HepG2 (cell line): ENCODE results near the gene SLC23A3. TPM values are rescaled to one million over a fixed set of nuclear protein-coding genes. Genes with fewer than 3 reads are reported as not detected.
A peak's percentile ranks its signal among the peaks of the same experiment; 100 is the strongest.

Source experiments
- CERS6 ChIP-seq: sonication (generic); formaldehyde crosslinking; IDR thresholded peaks from 2 replicates; pipeline ENCODE4 v1.5.0; 2020; ENCODE audit warnings: missing genetic modification reagents
- ELF3 ChIP-seq: IDR thresholded peaks from 2 replicates; pipeline ENCODE4 v1.6.1; 2016; ENCODE audit warnings: missing genetic modification reagents, missing compliant biosample characterization
- FOXA1 ChIP-seq, 2 experiments: fragments of 450-650 bp in 1 of 2; sonication (generic) in 1 of 2; formaldehyde crosslinking in 1 of 2; IDR thresholded peaks; 2 replicates each; pipeline versions ENCODE4 v1.4.0 to v1.6.1; 2016 to 2020; ENCODE audit warnings: missing genetic modification reagents in 1 of 2
- HOXA7 ChIP-seq: sonication (generic); formaldehyde crosslinking; IDR thresholded peaks from 2 replicates; pipeline ENCODE4 v1.8.1; 2022; ENCODE audit warnings: mild to moderate bottlenecking, missing genetic modification reagents, moderate library complexity
- NR2F2 ChIP-seq: IDR thresholded peaks from 2 replicates; pipeline ENCODE4 v1.6.1; 2012; ENCODE audit warnings: low read depth, inconsistent platforms, borderline replicate concordance
- PHB2 ChIP-seq: fragments of 450-650 bp; IDR thresholded peaks from 2 replicates; pipeline ENCODE4 v1.6.1; 2018; ENCODE audit not compliant: partially characterized antibody
- SIX1 ChIP-seq: sonication (generic); formaldehyde crosslinking; IDR thresholded peaks from 2 replicates; pipeline ENCODE4 v1.4.0; 2020; ENCODE audit warnings: missing genetic modification reagents, borderline replicate concordance
- TRIM24 ChIP-seq: sonication (generic); formaldehyde crosslinking; IDR thresholded peaks from 2 replicates; pipeline ENCODE4 v1.8.0; 2022; ENCODE audit warnings: mild to moderate bottlenecking, missing genetic modification reagents
- ZNF501 ChIP-seq: sonication (generic); formaldehyde crosslinking; IDR thresholded peaks from 2 replicates; pipeline ENCODE4 v1.5.1; 2020; ENCODE audit warnings: mild to moderate bottlenecking, moderate library complexity, missing genetic modification reagents
- ZNF563 ChIP-seq: sonication (generic); formaldehyde crosslinking; IDR thresholded peaks from 2 replicates; pipeline ENCODE4 v1.8.0; 2022; ENCODE audit warnings: mild to moderate bottlenecking, moderate library complexity, missing genetic modification reagents
- ZNF75D ChIP-seq: sonication (generic); formaldehyde crosslinking; IDR thresholded peaks from 2 replicates; pipeline ENCODE4 v1.8.1; 2023; ENCODE audit warnings: missing genetic modification reagents, mild to moderate bottlenecking, borderline replicate concordance
- polyA plus RNA-seq, 8 experiments: library from polyadenylated mRNA; depleted of rRNA in 3 of 8; stranded (reverse) in 7 of 8; unstranded in 1 of 8; fragments of >200 nt; fragmentation: Illumina TruSeq in 4 of 8; extraction: Trizol in 4 of 8; gene quantifications; 2 replicates each; pipeline versions ENCODE4 v1.2.1 to v1.2.3, GENCODE V29; 2011 to 2016; ENCODE audit warnings: low read depth in 4 of 8, missing spikeins in 1 of 8, mixed read lengths in 1 of 8; ENCODE audit not compliant: insufficient read depth in 1 of 8
- total RNA-seq, 5 experiments: library from RNA; depleted of rRNA; stranded (reverse); fragments of >200 nt; fragmentation: Illumina TruSeq; extraction: Trizol; gene quantifications; 2 replicates each; pipeline ENCODE4 v1.2.3, GENCODE V29; 2016; ENCODE audit warnings: low read depth in 1 of 5
- TF ChIP-seq, protein P1 (sequence below), 2 experiments: fragments of 450-650 bp in 1 of 2; sonication (generic) in 1 of 2; formaldehyde crosslinking in 1 of 2; IDR thresholded peaks; 2 replicates each; pipeline versions ENCODE4 v1.6.1 to v1.8.0; 2016 to 2022; ENCODE audit warnings: antibody characterized with exemption in 1 of 2, mild to moderate bottlenecking in 1 of 2, missing genetic modification reagents in 1 of 2
- TF ChIP-seq, protein P2 (sequence below): IDR thresholded peaks from 2 replicates; pipeline ENCODE4 v1.4.0; 2020; ENCODE audit warnings: mild to moderate bottlenecking, missing genetic modification reagents

SLC23A3 gene
- total and polyA plus RNA-seq, 2 of the 13 experiments (the other 11 are each of a cell fraction or from before 2014, with no cell fraction given), result 0.38 to 0.78 TPM

GRCh38 chr2:219160186-219161017 is 9.4 kb downstream of the SLC23A3 start, which contains the start of gene NHEJ1 (continued):
- TF ChIP-seq, protein P1, sequence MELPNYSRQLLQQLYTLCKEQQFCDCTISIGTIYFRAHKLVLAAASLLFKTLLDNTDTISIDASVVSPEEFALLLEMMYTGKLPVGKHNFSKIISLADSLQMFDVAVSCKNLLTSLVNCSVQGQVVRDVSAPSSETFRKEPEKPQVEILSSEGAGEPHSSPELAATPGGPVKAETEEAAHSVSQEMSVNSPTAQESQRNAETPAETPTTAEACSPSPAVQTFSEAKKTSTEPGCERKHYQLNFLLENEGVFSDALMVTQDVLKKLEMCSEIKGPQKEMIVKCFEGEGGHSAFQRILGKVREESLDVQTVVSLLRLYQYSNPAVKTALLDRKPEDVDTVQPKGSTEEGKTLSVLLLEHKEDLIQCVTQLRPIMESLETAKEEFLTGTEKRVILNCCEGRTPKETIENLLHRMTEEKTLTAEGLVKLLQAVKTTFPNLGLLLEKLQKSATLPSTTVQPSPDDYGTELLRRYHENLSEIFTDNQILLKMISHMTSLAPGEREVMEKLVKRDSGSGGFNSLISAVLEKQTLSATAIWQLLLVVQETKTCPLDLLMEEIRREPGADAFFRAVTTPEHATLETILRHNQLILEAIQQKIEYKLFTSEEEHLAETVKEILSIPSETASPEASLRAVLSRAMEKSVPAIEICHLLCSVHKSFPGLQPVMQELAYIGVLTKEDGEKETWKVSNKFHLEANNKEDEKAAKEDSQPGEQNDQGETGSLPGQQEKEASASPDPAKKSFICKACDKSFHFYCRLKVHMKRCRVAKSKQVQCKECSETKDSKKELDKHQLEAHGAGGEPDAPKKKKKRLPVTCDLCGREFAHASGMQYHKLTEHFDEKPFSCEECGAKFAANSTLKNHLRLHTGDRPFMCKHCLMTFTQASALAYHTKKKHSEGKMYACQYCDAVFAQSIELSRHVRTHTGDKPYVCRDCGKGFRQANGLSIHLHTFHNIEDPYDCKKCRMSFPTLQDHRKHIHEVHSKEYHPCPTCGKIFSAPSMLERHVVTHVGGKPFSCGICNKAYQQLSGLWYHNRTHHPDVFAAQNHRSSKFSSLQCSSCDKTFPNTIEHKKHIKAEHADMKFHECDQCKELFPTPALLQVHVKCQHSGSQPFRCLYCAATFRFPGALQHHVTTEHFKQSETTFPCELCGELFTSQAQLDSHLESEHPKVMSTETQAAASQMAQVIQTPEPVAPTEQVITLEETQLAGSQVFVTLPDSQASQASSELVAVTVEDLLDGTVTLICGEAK (IDR thresholded peaks at IDR 0.05), result no peak
- TF ChIP-seq, protein P1 (CRISPR knock-in tag; IDR thresholded peaks at IDR 0.05), result peak; percentile 56
- TF ChIP-seq PHB2, result no peak
- TF ChIP-seq HOXA7, result no peak
- TF ChIP-seq SIX1 (CRISPR knock-in tag), result peak; percentile 25; the same call in 1 of the 2 replicates
- no peak for TF ChIP-seq TRIM24 (CRISPR knock-in tag)
- TF ChIP-seq ZNF75D (CRISPR knock-in tag), result no peak
- TF ChIP-seq CERS6, result 0 out of 2 replicates have a peak, but pooled peaks have one; percentile 10
- TF ChIP-seq ELF3 (CRISPR knock-in tag), result peak; percentile 70; the same call in 1 of the 2 replicates
- TF ChIP-seq ZNF501 (CRISPR knock-in tag), result peak; percentile 98
- TF ChIP-seq NR2F2, result peak; percentile 3; the same call in 1 of the 2 replicates
- TF ChIP-seq, protein P2, sequence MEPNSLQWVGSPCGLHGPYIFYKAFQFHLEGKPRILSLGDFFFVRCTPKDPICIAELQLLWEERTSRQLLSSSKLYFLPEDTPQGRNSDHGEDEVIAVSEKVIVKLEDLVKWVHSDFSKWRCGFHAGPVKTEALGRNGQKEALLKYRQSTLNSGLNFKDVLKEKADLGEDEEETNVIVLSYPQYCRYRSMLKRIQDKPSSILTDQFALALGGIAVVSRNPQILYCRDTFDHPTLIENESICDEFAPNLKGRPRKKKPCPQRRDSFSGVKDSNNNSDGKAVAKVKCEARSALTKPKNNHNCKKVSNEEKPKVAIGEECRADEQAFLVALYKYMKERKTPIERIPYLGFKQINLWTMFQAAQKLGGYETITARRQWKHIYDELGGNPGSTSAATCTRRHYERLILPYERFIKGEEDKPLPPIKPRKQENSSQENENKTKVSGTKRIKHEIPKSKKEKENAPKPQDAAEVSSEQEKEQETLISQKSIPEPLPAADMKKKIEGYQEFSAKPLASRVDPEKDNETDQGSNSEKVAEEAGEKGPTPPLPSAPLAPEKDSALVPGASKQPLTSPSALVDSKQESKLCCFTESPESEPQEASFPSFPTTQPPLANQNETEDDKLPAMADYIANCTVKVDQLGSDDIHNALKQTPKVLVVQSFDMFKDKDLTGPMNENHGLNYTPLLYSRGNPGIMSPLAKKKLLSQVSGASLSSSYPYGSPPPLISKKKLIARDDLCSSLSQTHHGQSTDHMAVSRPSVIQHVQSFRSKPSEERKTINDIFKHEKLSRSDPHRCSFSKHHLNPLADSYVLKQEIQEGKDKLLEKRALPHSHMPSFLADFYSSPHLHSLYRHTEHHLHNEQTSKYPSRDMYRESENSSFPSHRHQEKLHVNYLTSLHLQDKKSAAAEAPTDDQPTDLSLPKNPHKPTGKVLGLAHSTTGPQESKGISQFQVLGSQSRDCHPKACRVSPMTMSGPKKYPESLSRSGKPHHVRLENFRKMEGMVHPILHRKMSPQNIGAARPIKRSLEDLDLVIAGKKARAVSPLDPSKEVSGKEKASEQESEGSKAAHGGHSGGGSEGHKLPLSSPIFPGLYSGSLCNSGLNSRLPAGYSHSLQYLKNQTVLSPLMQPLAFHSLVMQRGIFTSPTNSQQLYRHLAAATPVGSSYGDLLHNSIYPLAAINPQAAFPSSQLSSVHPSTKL (CRISPR knock-in tag), result peak; percentile 27; the same call in 1 of the 2 replicates
- no peak for TF ChIP-seq FOXA1 (IDR thresholded peaks at IDR 0.05)
- TF ChIP-seq FOXA1 (CRISPR knock-in tag; IDR thresholded peaks at IDR 0.05), result no peak
- peak; percentile 91; the same call in 1 of the 2 replicates for TF ChIP-seq ZNF563 (CRISPR knock-in tag)
